HL-60 (cell line): ENCODE measurements around the gene TRA2A.

ENCODE experiments used
- GABPA ChIP-seq: IDR thresholded peaks from 2 replicates; pipeline ENCODE4 v1.6.1; 2012; ENCODE audit warnings: low read depth
- POLR2AphosphoS5 ChIP-seq: IDR thresholded peaks from 2 replicates; pipeline ENCODE4 v1.6.1; 2012; ENCODE audit warnings: low read depth
- TF ChIP-seq, protein P1 (sequence below): IDR thresholded peaks from one replicate; pipeline ENCODE4 v1.5.1; 2011; ENCODE audit warnings: low read length, control low read depth, inconsistent platforms; ENCODE audit not compliant: insufficient read depth
- TF ChIP-seq, protein P2 (sequence below): IDR thresholded peaks from 2 replicates; pipeline ENCODE4 v1.6.1; 2012; ENCODE audit warnings: low read depth; ENCODE audit not compliant: insufficient replicate concordance

DNA sequence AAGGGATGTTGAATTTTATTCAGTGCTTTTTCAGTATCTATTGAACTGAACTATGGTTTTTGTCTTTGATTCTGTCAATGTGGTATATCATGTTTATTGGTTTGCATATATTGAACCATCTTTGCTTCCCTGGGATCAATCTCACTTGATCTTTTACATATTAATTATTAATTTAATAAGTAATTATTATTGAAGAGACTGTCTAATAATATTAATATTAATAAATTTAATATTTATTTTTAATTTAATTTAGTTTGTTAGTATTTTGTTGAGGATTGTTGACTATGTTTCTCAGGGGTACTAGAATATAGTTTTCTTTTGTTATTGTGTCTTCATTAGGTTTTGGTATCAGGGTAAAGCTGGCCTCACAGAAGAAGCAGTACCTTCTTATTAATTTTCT lies 26.5 kb upstream of the TRA2A start:
- TF ChIP-seq, protein P1, sequence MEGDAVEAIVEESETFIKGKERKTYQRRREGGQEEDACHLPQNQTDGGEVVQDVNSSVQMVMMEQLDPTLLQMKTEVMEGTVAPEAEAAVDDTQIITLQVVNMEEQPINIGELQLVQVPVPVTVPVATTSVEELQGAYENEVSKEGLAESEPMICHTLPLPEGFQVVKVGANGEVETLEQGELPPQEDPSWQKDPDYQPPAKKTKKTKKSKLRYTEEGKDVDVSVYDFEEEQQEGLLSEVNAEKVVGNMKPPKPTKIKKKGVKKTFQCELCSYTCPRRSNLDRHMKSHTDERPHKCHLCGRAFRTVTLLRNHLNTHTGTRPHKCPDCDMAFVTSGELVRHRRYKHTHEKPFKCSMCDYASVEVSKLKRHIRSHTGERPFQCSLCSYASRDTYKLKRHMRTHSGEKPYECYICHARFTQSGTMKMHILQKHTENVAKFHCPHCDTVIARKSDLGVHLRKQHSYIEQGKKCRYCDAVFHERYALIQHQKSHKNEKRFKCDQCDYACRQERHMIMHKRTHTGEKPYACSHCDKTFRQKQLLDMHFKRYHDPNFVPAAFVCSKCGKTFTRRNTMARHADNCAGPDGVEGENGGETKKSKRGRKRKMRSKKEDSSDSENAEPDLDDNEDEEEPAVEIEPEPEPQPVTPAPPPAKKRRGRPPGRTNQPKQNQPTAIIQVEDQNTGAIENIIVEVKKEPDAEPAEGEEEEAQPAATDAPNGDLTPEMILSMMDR: no peak
- TF ChIP-seq, protein P2, sequence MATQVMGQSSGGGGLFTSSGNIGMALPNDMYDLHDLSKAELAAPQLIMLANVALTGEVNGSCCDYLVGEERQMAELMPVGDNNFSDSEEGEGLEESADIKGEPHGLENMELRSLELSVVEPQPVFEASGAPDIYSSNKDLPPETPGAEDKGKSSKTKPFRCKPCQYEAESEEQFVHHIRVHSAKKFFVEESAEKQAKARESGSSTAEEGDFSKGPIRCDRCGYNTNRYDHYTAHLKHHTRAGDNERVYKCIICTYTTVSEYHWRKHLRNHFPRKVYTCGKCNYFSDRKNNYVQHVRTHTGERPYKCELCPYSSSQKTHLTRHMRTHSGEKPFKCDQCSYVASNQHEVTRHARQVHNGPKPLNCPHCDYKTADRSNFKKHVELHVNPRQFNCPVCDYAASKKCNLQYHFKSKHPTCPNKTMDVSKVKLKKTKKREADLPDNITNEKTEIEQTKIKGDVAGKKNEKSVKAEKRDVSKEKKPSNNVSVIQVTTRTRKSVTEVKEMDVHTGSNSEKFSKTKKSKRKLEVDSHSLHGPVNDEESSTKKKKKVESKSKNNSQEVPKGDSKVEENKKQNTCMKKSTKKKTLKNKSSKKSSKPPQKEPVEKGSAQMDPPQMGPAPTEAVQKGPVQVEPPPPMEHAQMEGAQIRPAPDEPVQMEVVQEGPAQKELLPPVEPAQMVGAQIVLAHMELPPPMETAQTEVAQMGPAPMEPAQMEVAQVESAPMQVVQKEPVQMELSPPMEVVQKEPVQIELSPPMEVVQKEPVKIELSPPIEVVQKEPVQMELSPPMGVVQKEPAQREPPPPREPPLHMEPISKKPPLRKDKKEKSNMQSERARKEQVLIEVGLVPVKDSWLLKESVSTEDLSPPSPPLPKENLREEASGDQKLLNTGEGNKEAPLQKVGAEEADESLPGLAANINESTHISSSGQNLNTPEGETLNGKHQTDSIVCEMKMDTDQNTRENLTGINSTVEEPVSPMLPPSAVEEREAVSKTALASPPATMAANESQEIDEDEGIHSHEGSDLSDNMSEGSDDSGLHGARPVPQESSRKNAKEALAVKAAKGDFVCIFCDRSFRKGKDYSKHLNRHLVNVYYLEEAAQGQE: no peak
- no peak for TF ChIP-seq POLR2AphosphoS5
- TF ChIP-seq GABPA: no peak
